Measurements from ENCODE around the gene DSCAML1. TPM values are rescaled to one million over a fixed set of nuclear protein-coding genes. Genes with fewer than 3 reads are reported as not detected.

Gene DSCAML1
- 2.0 to 3.3 TPM (median 2.5 TPM) in 3 replicates for total RNA-seq

DNA sequence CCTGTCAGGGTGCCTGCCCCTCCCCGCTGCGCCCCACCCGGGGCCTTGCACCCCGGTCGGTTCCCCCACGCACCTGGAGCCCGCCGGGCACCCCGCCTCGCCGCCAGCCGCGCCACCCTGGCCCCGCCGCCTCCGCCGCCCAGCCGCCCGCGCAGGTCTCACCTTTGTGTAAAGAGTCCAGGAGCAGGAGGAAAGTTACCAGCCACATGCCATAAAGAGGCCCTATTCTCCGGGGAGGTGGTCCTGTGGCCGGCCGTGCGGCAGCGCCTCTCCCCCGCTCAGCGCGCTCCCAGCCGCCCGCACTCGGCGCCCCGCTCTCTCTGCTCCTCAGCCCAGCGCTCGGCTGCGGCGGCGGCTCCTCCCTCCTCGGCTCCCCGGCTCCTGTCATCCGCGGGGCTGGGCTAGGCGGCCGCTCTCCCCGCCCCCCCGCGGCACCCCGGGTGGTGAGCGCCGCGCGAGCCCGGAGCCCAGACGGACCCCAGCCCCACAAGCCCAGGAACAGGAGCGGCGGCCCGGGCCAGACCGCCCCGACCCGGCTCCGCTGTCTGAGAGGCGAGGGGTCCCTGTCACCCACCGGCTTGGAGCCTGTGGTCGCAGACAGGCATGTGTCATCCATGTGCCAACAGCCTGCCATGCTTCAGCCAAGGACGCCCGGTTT is at the start of gene DSCAML1:
Gene DSCAML1 (minus strand): TSS at position 345 of the 658 bp plus-strand sequence. CDS start 137 bp downstream, at position 208.
- Mint-ChIP-seq H3K9me3 (no peaks in the 10 kb centered on the region), H3K27me3 (ENCODE audit: low read depth) (peaks cover 94% of the 10 kb centered on the region), H3K36me3 (no peaks in the 10 kb centered on the region), H3K4me1 (peaks cover 18% of the 10 kb centered on the region), H3K27ac (no peak within 1 kb of the TSS), H3K4me3 (peak within 1 kb of the TSS; percentile 60)
- peak in 1 of 2 experiments; percentile 60 for DNase-seq (ENCODE audit: low spot score in 2 of 2, unreplicated experiment in 2 of 2)
- TF ChIP-seq, protein P1, sequence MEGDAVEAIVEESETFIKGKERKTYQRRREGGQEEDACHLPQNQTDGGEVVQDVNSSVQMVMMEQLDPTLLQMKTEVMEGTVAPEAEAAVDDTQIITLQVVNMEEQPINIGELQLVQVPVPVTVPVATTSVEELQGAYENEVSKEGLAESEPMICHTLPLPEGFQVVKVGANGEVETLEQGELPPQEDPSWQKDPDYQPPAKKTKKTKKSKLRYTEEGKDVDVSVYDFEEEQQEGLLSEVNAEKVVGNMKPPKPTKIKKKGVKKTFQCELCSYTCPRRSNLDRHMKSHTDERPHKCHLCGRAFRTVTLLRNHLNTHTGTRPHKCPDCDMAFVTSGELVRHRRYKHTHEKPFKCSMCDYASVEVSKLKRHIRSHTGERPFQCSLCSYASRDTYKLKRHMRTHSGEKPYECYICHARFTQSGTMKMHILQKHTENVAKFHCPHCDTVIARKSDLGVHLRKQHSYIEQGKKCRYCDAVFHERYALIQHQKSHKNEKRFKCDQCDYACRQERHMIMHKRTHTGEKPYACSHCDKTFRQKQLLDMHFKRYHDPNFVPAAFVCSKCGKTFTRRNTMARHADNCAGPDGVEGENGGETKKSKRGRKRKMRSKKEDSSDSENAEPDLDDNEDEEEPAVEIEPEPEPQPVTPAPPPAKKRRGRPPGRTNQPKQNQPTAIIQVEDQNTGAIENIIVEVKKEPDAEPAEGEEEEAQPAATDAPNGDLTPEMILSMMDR (IDR thresholded peaks at IDR 0.05; ENCODE audit: unreplicated experiment) = no peak

DNA sequence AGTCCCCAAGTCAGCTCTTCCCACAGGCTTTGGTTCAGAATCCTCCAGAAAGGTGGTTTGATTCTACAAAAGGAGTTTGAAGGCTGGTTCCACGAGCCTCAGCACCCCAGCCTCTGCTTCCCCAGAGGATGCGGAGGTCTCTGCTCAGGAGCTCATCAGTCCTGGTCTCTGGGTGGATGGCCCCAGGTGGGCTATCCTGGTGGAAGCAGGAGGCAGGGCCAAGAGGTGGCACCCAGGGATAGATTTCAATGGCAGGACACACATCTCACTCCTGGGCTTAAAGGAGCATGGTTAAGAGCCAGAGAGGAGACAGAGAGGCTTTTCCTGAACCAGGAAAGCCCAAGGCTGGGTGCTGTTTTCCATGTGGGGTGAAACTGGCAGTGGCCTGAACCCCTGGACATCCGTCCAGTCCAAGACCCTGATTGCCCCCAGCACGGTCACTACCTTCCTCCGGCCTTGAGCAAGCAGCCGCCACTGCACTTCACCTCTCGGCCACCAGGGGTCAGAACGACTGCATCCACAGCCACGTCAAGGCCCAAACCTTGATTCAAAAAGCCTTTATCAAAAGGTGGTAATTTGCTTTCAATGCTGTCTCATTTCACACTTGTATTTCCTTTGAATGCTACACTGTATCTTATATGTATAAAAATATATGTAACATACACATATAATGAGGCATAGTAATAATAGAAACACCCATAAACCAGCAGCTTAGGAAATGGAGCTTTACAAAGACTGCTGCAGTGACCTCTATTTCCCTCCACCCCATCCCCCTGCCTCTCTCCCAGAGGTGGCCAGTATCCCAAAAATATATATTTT is 46.9 kb upstream of the DSCAML1 start:
- no peak overlapping the region for H3K4me3 Mint-ChIP-seq
- DNase-seq (ENCODE audit: low spot score in 2 of 2, unreplicated experiment in 2 of 2) = peak; percentile 66 to 90
- peaks cover 8% of the 10 kb centered on the region for H3K9me3 Mint-ChIP-seq
- TF ChIP-seq, protein P1 (IDR thresholded peaks at IDR 0.05; ENCODE audit: unreplicated experiment) = peak; percentile 100
- H3K27me3 Mint-ChIP-seq (ENCODE audit: low read depth) = no peaks in the 10 kb centered on the region
- no peaks in the 10 kb centered on the region for H3K4me1 Mint-ChIP-seq
- no peak overlapping the region for H3K27ac Mint-ChIP-seq
- H3K36me3 Mint-ChIP-seq = peaks cover 21% of the 10 kb centered on the region

- Mint-ChIP-seq H3K36me3 (peaks cover 28% of the 10 kb centered on the region), H3K27me3 (ENCODE audit: low read depth) (no peaks in the 10 kb centered on the region), H3K4me1 (no peaks in the 10 kb centered on the region), H3K27ac (no peak overlapping the region), H3K9me3 (peaks cover 8% of the 10 kb centered on the region), H3K4me3 (no peak overlapping the region)
- peak; percentile 7 to 26 for DNase-seq (ENCODE audit: low spot score in 2 of 2, unreplicated experiment in 2 of 2)
- TF ChIP-seq, protein P1 (IDR thresholded peaks at IDR 0.05; ENCODE audit: unreplicated experiment) = no peak
Measured at GRCh38 chr11:117842131-117842941, 45.3 kb upstream of the DSCAML1 start.

GRCh38 chr11:117841551-117842031 is 44.6 kb upstream of the DSCAML1 start:
- TF ChIP-seq, protein P1 (IDR thresholded peaks at IDR 0.05; ENCODE audit: unreplicated experiment) = no peak
- Mint-ChIP-seq H3K9me3 (peaks cover 4% of the 10 kb centered on the region), H3K27ac (no peak overlapping the region), H3K4me1 (no peaks in the 10 kb centered on the region), H3K36me3 (peaks cover 24% of the 10 kb centered on the region), H3K27me3 (ENCODE audit: low read depth) (no peaks in the 10 kb centered on the region), H3K4me3 (no peak overlapping the region)
- DNase-seq (ENCODE audit: low spot score in 2 of 2, unreplicated experiment in 2 of 2) = peak in 1 of 2 experiments; percentile 29

- H3K9me3 Mint-ChIP-seq = peaks cover 3% of the 10 kb centered on the region
- no peaks in the 10 kb centered on the region for H3K27me3 Mint-ChIP-seq (ENCODE audit: low read depth)
- TF ChIP-seq, protein P1 (IDR thresholded peaks at IDR 0.05; ENCODE audit: unreplicated experiment) = no peak
- peak; percentile 12 to 17 for DNase-seq (ENCODE audit: low spot score in 2 of 2, unreplicated experiment in 2 of 2)
- H3K36me3 Mint-ChIP-seq = peaks cover 24% of the 10 kb centered on the region
- H3K4me1 Mint-ChIP-seq = no peaks in the 10 kb centered on the region
- H3K4me3 Mint-ChIP-seq = no peak overlapping the region
- H3K27ac Mint-ChIP-seq = no peak overlapping the region
Measured at GRCh38 chr11:117840881-117841550, 44.0 kb upstream of the DSCAML1 start.
